Activated CD4-positive, alpha-beta memory T cell treated with anti-CD3 and anti-CD28 coated beads, Interleukin-2, amount 10 ng/mL, durations not matched to agents 7 days and 5 days (primary cell): Measurements from ENCODE around the gene LHX1. TPM values are rescaled to one million over a fixed set of nuclear protein-coding genes. Genes with fewer than 3 reads are reported as not detected.

Experiments
- CTCF ChIA-PET: fragments of 350-600 bp; sonication (Branson Sonifier 250); formaldehyde crosslinking; loops from one replicate; lab custom pipeline; 2021; ENCODE audit warnings: antibody characterized with exemption, inconsistent platforms; lab: Charles Lee
- POLR2A ChIA-PET: fragments of 350-600 bp; sonication (Branson Sonifier 250); formaldehyde crosslinking; loops from one replicate; lab custom pipeline; 2021; ENCODE audit warnings: antibody characterized with exemption; lab: Charles Lee
- DNase-seq: peaks from one replicate; pipeline ENCODE4 v3.0.0-alpha.2; 2020
- H3K27ac Mint-ChIP-seq: one replicate; pipeline ENCODE4 v1.8.0; 2021; ENCODE audit warnings: mild to moderate bottlenecking, mixed read lengths
- H3K27me3 Mint-ChIP-seq: one replicate; pipeline ENCODE4 v1.8.0; 2021; ENCODE audit warnings: mixed read lengths
- H3K36me3 Mint-ChIP-seq: one replicate; pipeline ENCODE4 v1.8.0; 2021; ENCODE audit warnings: low read depth, mixed read lengths
- H3K4me1 Mint-ChIP-seq: one replicate; pipeline ENCODE4 v1.8.0; 2021; ENCODE audit warnings: mixed read lengths
- H3K4me3 Mint-ChIP-seq: one replicate; pipeline ENCODE4 v1.8.0; 2021; ENCODE audit warnings: mild to moderate bottlenecking, mixed read lengths
- H3K9me3 Mint-ChIP-seq: one replicate; pipeline ENCODE4 v1.8.0; 2021; ENCODE audit warnings: mixed read lengths
- total RNA-seq, 2 experiments: library from RNA; stranded (reverse); gene quantifications; one replicate each; pipeline ENCODE4 v1.2.3, GENCODE V29; 2021

Gene LHX1
- total RNA-seq, 2 experiments from 2014 or later, result 0.18 TPM

DNA sequence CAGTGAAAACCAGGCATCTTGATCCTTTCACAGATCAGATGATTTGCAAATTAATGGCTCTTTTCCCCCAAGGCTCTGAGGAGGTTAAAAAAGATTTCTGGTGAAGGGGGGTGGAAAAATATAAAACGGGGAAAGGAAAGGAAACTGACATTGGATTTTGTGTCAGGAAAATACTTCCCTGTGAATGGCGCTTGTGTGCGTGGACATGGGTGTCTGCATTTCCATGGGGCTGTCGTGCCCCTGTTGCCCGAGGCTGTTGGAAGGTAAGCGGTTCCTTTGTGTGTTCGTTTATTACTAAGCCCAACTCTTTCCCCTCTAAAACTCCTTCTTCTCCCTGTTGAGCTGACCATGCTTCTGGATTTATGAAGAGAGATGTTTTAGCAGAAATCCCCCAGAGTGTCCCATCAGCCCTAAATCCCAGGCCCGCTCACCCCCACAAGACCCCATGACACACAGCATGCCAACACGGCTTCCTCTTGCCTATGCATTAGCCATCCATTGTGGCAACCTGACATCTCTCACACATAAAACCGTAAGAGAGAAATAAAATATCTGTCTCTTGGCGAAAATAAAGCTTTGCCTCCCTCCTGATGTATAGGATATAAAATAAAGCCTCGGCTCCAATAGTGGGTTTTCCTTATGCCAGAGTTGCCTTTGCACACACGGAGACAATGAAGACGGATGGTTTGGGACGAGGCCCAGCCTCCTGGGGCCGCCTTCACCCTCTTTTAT, 7.3 kb upstream of the LHX1 start:
- no peaks in the 10 kb centered on the region for H3K9me3 Mint-ChIP-seq
- no peak overlapping the region for H3K27ac Mint-ChIP-seq
- ChIA-PET POLR2A (no interaction called here), CTCF (no interaction called here)
- H3K4me1 Mint-ChIP-seq, result peaks cover 34% of the 10 kb centered on the region
- peaks cover 6% of the 10 kb centered on the region for H3K36me3 Mint-ChIP-seq
- H3K4me3 Mint-ChIP-seq, result no peak overlapping the region
- DNase-seq, result no peak
- H3K27me3 Mint-ChIP-seq, result peaks cover 81% of the 10 kb centered on the region

DNA sequence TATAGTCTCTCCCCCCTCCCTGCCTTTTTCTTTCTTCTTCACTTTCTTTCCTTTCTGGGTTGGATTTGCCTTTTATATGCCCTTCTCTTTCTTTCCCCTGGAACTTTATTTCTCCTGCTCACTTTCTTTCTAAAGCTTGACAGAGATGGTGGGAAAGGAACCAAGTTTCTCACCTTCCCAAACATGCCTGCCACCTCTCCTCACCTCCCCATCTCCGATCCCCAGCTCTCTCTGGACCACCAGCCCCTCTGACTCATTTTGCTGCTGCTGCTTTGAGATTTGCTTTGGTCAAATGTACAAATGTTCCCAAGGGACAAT, 6.7 kb upstream of the LHX1 start:
- Mint-ChIP-seq H3K36me3 (peaks cover 9% of the 10 kb centered on the region), H3K4me1 (peaks cover 39% of the 10 kb centered on the region), H3K27ac (no peak overlapping the region), H3K4me3 (no peak overlapping the region), H3K9me3 (no peaks in the 10 kb centered on the region), H3K27me3 (peaks cover 86% of the 10 kb centered on the region)
- ChIA-PET POLR2A (no interaction called here), CTCF (no interaction called here)
- DNase-seq, result no peak

DNA sequence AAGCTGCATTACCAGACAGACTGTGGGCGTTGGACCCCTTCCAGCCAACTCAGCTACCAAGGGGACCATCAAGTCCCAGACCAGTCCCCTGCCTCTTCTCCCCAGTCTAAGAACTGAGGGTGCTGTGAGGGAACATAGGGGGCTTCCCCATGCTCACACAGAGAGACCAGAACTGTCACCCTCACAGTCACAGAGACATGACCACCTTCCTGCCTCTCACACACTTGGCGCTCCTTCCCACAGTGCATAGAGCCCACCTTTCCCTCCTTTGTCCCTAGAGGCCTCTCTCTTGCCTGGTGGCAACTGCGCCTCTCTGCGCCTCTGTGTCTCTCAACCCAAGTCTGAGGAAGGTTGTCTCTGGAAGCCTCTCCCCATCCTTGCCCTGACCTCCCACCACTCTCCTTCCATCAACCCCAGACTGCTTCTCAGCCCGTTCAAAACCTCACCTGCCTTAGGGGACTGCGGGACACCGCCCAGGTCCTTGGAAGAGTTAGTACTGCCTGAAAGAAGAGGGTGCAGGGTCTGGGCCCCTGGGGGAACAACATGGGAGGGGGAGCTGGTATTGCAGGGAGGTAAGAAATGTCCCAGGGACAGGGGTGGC, 6.1 kb upstream of the LHX1 start:
- Mint-ChIP-seq H3K9me3 (no peaks in the 10 kb centered on the region), H3K4me3 (no peak overlapping the region), H3K36me3 (peaks cover 9% of the 10 kb centered on the region), H3K27ac (no peak overlapping the region), H3K4me1 (peaks cover 44% of the 10 kb centered on the region), H3K27me3 (peaks cover 89% of the 10 kb centered on the region)
- ChIA-PET CTCF (no interaction called here), POLR2A (no interaction called here)
- no peak for DNase-seq

DNA sequence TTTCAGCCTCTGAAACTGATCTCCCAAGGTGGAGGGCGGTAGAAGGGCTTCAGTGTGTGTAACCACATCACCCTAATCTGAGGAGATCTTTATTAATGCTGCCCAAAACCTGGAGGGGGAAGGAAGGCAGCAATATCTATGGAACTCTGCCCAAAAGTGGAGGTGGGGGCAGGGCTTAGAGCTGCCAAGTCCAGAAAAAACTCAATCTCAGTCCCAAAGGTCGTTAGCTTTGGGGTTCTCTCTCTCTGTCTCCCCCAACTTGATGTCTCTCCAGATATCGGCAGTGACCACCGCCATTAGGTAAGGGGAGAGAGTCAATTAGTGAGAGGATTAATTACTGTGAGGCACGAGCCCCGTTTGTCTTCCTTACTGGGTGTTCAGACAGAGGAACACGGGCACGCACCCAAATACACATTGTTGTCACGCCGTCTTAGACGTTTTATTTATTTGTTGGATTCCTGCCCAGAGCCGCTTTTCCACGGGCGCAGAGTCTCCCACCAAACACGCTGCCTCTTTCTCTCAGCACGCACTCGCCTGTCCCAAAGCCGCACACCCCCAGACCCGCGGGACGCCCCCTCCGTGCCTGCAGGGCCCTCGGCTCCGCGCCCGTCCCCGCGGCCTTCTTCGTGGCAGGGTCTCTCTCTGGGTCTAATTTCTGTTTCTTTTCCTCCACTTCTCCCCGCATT, 5.4 kb upstream of the LHX1 start:
- peaks cover 48% of the 10 kb centered on the region for H3K4me1 Mint-ChIP-seq
- peaks cover 9% of the 10 kb centered on the region for H3K36me3 Mint-ChIP-seq
- CTCF ChIA-PET, result interaction anchor here (1.1 kb wide), 1 partner anchor 13 kb away, joined by 3 read pairs; no protein-coding TSS in a partner anchor
- POLR2A ChIA-PET, result no interaction called here
- DNase-seq, result no peak
- H3K27ac Mint-ChIP-seq, result no peak overlapping the region
- peaks cover 90% of the 10 kb centered on the region for H3K27me3 Mint-ChIP-seq
- peak overlapping the region; percentile 34 for H3K4me3 Mint-ChIP-seq
- H3K9me3 Mint-ChIP-seq, result no peaks in the 10 kb centered on the region

DNA sequence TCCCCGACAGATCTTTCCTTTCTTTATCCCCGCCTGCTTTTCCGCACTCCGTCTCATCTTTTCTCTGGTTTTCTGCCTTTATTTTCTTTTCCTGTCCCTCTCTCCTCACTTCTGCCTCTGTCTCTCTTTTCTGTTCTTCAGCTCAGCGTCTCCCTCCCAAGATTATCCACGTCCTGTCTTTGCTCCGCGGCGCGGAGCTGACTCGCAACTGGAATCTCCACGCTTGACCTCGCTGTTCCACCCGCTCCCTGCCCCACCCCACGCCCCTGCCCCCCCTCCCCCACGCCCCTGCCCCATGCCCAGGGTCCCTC, 4.9 kb upstream of the LHX1 start:
- Mint-ChIP-seq H3K9me3 (no peaks in the 10 kb centered on the region), H3K27me3 (peaks cover 92% of the 10 kb centered on the region), H3K4me1 (peaks cover 53% of the 10 kb centered on the region), H3K4me3 (peak overlapping the region; percentile 34), H3K27ac (no peak overlapping the region), H3K36me3 (peaks cover 9% of the 10 kb centered on the region)
- DNase-seq, result no peak
- POLR2A ChIA-PET, result no interaction called here
- CTCF ChIA-PET, result interaction anchor here (1.1 kb wide), 1 partner anchor 13 kb away, joined by 3 read pairs; no protein-coding TSS in a partner anchor

DNA sequence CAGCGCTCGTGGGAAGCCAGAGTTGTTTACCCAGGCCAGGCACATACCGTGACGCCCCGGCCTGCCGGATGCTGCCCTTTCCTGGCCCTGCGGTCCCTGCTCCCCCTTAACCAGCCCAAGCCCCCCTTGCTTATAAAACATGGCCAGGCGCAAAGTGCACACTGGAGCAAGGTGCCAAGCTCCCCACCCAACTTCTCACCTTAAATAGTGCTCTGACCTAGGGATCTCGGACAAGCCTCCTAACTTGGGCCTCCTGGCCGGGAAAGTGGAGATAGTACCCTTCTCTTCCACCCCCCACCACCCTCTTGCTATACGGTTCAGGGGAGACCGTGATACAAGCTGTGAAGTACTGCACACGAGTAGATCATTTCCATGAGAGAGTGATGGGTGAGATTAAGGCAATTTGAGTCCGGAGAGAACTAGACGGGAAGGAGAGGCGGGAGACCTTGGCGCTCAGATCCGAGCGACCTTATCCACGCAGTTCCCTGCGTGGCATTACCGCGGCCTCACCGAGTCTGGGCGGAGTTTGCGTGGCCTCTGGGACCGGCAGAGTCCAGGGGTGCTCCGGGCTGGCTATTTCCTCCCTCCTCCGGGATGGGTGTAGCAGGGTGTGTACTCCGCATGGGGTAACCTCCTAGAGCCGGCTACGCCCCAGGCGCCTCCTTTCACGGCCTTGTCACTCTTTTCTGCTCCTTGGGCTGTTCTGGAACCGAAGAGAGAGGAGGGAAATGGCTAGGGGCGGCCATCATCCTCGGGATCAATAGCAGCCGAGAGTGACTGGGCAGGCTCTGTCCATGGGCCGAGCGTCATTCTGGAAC, 4.4 kb upstream of the LHX1 start:
- Mint-ChIP-seq H3K9me3 (no peaks in the 10 kb centered on the region), H3K27me3 (peaks cover 92% of the 10 kb centered on the region), H3K27ac (peak overlapping the region; percentile 4), H3K4me3 (peak overlapping the region; percentile 6), H3K36me3 (peaks cover 10% of the 10 kb centered on the region), H3K4me1 (peaks cover 57% of the 10 kb centered on the region)
- POLR2A ChIA-PET, result no interaction called here
- CTCF ChIA-PET, result interaction anchor here (1.1 kb wide), 1 partner anchor 12 kb away, joined by 3 read pairs; no protein-coding TSS in a partner anchor
- no peak for DNase-seq

DNA sequence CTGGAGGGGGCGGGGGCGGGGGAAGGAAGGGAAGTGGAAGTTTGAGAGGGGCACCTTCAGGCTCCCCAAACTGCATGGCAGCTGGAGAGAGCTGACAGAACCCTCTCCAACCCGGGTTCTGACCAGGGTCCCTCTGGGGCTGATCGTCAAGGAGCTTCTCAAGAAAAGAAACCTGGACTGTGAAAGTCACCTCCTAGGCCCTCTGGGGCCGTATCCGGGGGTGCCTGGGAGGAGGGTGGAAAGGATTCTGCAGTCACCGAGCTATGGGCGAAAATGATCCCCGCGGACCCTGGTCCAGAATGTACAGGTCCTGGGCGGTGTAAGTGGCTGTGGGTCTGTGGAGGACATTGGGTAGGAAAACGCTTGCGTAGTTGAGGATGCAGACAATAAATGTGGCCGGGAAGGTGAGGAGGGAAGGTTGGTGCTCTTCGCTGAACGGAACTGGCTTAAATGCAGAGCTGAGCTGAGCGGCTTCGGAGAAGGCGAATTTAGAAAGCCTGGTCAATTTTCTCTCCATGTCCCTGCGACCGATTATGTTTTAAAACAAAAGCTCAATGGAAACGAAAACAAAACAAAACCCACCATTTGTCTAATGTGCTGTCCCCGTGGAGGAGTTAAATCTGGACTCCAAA, 3.6 kb upstream of the LHX1 start:
- DNase-seq, result no peak
- Mint-ChIP-seq H3K4me1 (peaks cover 56% of the 10 kb centered on the region), H3K27me3 (peaks cover 93% of the 10 kb centered on the region), H3K36me3 (peaks cover 11% of the 10 kb centered on the region), H3K4me3 (peak overlapping the region; percentile 25), H3K27ac (no peak overlapping the region), H3K9me3 (no peaks in the 10 kb centered on the region)
- ChIA-PET POLR2A (interaction anchor here (1.0 kb wide), 2 partner anchors 9 to 15 kb away, joined by 3 to 4 read pairs; partner anchors contain the start of gene AATF), CTCF (interaction anchor here (0.6 kb wide), 1 partner anchor 330 kb away, joined by 3 read pairs; no protein-coding TSS in a partner anchor)

DNA sequence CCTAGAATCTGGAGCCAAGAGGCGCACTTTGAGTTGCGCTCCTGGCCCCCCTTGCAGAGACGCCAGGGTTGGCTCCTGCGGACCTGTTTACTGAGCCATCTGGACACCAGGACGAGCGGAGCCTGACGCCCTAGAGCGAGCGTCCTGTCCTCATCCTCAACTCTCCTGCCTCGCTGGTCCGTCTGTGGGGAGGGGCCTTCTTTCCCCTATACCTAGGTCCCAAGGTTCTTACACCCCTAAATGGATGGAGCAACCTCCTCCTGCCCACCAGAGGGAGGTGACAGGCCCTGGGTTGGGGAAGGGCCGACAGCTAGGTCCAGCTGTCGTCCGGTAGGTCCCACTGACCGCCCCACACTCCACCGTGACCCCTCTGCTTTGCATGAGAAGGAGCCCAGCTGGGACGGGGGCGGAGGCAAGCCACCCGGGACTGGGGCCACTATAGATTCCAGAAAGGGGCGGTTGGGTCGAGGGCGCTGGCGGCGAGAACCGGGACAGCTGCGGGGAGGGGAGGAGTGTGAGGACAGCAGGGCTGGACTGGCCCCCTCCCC, 3.1 kb upstream of the LHX1 start:
- POLR2A ChIA-PET, result interaction anchor here (1.0 kb wide), 2 partner anchors 8 to 15 kb away, joined by 3 to 4 read pairs; partner anchors contain the start of gene AATF
- H3K4me3 Mint-ChIP-seq, result peak overlapping the region; percentile 25
- no peak for DNase-seq
- peaks cover 15% of the 10 kb centered on the region for H3K36me3 Mint-ChIP-seq
- peaks cover 93% of the 10 kb centered on the region for H3K27me3 Mint-ChIP-seq
- no peaks in the 10 kb centered on the region for H3K9me3 Mint-ChIP-seq
- no peak overlapping the region for H3K27ac Mint-ChIP-seq
- peaks cover 59% of the 10 kb centered on the region for H3K4me1 Mint-ChIP-seq
- CTCF ChIA-PET, result interaction anchor here (0.6 kb wide), 1 partner anchor 331 kb away, joined by 3 read pairs; no protein-coding TSS in a partner anchor

DNA sequence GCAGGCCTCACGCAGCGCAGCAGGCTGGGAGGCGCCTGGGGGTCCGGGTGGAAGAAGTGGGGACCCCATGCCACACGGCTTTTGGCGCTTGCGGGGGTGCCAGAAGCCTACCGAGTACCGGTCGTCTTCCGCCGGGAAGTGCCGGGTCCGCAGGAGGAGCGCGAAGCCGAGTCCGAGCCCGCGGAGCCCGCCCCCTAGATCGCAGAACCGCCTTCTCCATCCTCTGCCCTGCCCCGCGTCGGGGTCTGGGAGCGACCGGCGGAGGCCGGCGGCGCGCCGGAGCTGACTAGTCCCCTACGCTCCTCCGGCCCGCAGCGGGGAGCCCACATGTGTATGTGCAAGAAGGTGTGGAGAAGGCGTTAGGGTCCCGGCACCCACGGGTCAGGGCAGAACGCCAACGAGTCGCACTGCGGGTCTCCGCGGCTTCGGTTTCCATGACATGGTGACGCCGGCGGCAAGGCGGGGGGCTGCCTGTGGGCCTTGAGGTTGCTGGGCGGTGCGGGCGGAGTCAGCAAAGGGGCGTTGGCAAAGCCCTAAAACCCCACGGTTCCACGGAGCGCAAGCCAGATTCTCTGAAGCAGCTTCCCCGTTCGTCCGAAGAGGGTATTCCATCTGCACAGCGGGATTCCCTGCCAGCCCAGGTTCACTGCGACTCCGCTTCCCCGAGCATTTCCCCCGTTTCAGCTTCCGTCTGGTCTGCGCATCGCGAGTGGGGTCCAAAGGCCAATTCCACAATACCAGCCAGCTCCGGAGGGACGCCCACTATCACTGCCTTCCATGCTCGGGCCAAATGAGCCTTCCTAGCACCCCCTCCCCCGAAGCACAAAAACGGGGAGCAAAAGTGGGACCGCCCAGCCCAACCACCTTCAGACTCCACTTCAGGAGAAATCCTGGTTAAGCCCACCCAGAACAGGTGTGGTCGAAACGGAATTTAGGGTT, 2.3 kb upstream of the LHX1 start:
- no peak for DNase-seq
- Mint-ChIP-seq H3K9me3 (no peaks in the 10 kb centered on the region), H3K4me1 (peaks cover 61% of the 10 kb centered on the region), H3K27ac (peak overlapping the region; percentile 51), H3K27me3 (peaks cover 93% of the 10 kb centered on the region), H3K4me3 (peak overlapping the region; percentile 24), H3K36me3 (peaks cover 16% of the 10 kb centered on the region)
- ChIA-PET CTCF (no interaction called here), POLR2A (interaction anchor here (1.0 to 1.1 kb wide), 2 partner anchors 10 to 13 kb away, joined by 3 to 5 read pairs; partner anchors contain the start of gene AATF)

DNA sequence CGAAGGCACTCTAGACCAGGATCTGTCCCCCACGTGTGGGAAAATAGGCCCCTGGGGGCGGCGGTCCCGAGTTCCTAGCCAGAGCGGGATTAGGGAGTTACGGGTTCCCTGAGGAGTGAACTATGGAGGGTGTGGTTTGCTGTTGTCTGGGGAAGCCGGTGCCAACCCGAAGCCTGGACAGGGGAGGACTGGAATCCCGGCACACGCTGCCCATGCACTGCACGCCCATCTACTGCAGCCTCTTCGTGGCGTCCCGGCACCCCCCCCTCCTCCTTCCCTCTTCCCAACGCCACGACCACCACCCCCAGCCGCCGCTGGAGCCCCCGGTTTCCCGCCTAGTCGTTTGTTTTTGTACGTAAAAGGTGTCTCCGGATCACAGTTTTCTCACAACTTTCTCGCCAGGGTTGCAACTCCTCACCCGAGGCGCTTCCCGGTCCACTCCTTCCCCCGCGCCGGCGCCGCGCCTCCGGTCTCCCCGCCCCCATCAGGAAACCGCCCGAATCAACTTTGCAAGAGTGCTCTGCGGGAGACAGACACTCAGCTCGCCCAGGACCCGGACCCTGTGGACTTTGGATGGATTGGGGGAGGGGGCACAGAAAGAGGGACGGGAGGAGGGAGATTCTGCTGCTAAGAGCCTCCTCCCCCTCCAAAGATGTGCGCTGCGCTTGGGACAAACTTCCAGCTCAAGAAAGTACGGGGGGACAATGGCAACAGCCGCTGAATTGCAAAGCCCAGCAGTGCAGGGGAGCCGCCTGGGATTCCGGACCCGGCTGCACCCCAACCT, 1.4 kb upstream of the LHX1 start:
- ChIA-PET CTCF (no interaction called here), POLR2A (interaction anchor here (1.0 to 1.1 kb wide), 2 partner anchors 9 to 13 kb away, joined by 3 to 5 read pairs; partner anchors contain the start of gene AATF)
- DNase-seq, result no peak
- peaks cover 93% of the 10 kb centered on the region for H3K27me3 Mint-ChIP-seq
- peaks cover 16% of the 10 kb centered on the region for H3K36me3 Mint-ChIP-seq
- peak overlapping the region; percentile 24 for H3K4me3 Mint-ChIP-seq
- peaks cover 62% of the 10 kb centered on the region for H3K4me1 Mint-ChIP-seq
- H3K27ac Mint-ChIP-seq, result peak overlapping the region; percentile 16
- H3K9me3 Mint-ChIP-seq, result no peaks in the 10 kb centered on the region
